Prostate gland (tissue), 2 donors: Measurements from ENCODE around the gene SERPINB6.

Experiments
- CTCF ChIP-seq, 4 experiments: fragments of 200-600 bp in 2 of 4; fragments of 450-650 bp in 2 of 4; sonication (generic) in 2 of 4; IDR thresholded peaks; 1 replicate in 3 of 4; 2 replicates in 1 of 4; pipeline ENCODE4 v1.5.1; 2016 to 2019; ENCODE audit warnings: antibody characterized with exemption in 4 of 4, mild to moderate bottlenecking in 2 of 4, moderate library complexity in 2 of 4
- POLR2A ChIP-seq: fragments of 450-650 bp; IDR thresholded peaks from one replicate; pipeline ENCODE4 v1.6.1; 2016; ENCODE audit warnings: antibody characterized with exemption, mild to moderate bottlenecking

DNA sequence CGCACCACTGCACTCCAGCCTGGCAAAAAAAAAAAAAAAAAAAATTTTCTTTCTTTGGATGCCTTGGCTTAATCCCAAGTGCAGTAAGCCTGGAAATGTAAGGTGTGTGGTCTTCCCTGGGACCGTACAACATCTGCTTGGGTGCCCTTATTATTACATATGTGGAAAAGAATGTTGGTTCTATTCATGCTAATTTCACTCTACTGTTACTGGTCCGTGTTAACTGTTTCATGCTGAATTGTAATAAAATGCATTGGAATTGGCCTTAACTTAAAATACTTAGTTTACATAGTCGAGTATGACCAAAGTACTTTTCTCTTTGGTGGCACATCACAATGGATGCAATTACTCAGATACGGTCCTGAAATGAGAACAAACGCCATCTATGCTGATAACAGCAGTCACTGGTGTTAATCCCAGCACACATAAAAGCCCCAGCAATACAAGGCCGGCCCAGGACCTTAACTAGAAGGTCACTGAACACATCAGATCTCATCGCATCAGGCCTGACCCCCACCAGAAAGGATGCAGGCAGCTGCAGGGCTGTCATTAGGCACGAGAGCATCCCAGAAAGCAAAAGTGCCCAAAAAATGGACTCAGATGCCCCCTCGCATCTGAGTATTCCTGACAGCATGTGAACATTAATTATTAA lies 1.2 kb downstream of the SERPINB6 start:
- no peak for TF ChIP-seq CTCF (IDR thresholded peaks at IDR 0.05)
- no peak for TF ChIP-seq POLR2A
